ENCODE data around the gene COL6A5.

- TF ChIP-seq GATA2 (IDR thresholded peaks at IDR 0.05; ENCODE audit: low read depth, low read length) (no peak), GATA3 (IDR thresholded peaks at IDR 0.05; ENCODE audit: low read depth, low read length) (no peak)
These were observed 2.4 kb upstream of the COL6A5 start for GRCh38 chr3:130342821-130343661.
